ENCODE results near the gene SYT2.
"Not testable (repeated sequence)": the region's sequence is repeated elsewhere in the genome, so short reads cannot be mapped to it uniquely, and the experiment has no call there.

SYT2 gene

GRCh38 chr1:202569393-202570322 lies 140.6 kb downstream of the SYT2 start:
- no peak for DNase-seq (ENCODE audit: low read depth)

- no peak for DNase-seq (ENCODE audit: low read depth)
Measured at GRCh38 chr1:202568826-202569225, 141.4 kb downstream of the SYT2 start.

GRCh38 chr1:202568410-202568809 lies 141.8 kb downstream of the SYT2 start:
- DNase-seq (ENCODE audit: low read depth): no peak

GRCh38 chr1:202567738-202568137 lies 142.5 kb downstream of the SYT2 start:
- no peak for DNase-seq (ENCODE audit: low read depth)

- DNase-seq (ENCODE audit: low read depth): no peak
Measured at GRCh38 chr1:202565890-202566602, 144.2 kb downstream of the SYT2 start.

- no peak for DNase-seq (ENCODE audit: low read depth)
Measured at GRCh38 chr1:202564958-202565495, 145.2 kb downstream of the SYT2 start.

GRCh38 chr1:202563818-202564217 lies 146.4 kb downstream of the SYT2 start:
- DNase-seq (ENCODE audit: low read depth): no peak

GRCh38 chr1:202562444-202563060 lies 147.7 kb downstream of the SYT2 start:
- no peak for DNase-seq (ENCODE audit: low read depth)

- DNase-seq (ENCODE audit: low read depth): no peak
Measured at GRCh38 chr1:202561726-202562443, 148.4 kb downstream of the SYT2 start.

GRCh38 chr1:202561240-202561639 lies 149.0 kb downstream of the SYT2 start:
- DNase-seq (ENCODE audit: low read depth): no peak

GRCh38 chr1:202557662-202558061 lies 152.6 kb downstream of the SYT2 start:
- not testable (repeated sequence) for DNase-seq (ENCODE audit: low read depth)

GRCh38 chr1:202556037-202556436 lies 154.2 kb downstream of the SYT2 start:
- DNase-seq (ENCODE audit: low read depth): not testable (repeated sequence)

GRCh38 chr1:202554619-202555018 lies 155.6 kb downstream of the SYT2 start:
- DNase-seq (ENCODE audit: low read depth): not testable (repeated sequence)

- DNase-seq (ENCODE audit: low read depth): no peak
Measured at GRCh38 chr1:202553560-202554038, 156.7 kb downstream of the SYT2 start.

GRCh38 chr1:202553078-202553477 lies 157.2 kb downstream of the SYT2 start:
- DNase-seq (ENCODE audit: low read depth): not testable (repeated sequence)

GRCh38 chr1:202552615-202553014 lies 157.6 kb downstream of the SYT2 start:
- not testable (repeated sequence) for DNase-seq (ENCODE audit: low read depth)

GRCh38 chr1:202551683-202552082 lies 158.6 kb downstream of the SYT2 start:
- DNase-seq (ENCODE audit: low read depth): no peak

- DNase-seq (ENCODE audit: low read depth): not testable (repeated sequence)
Measured at GRCh38 chr1:202550088-202550487, 160.2 kb downstream of the SYT2 start.

GRCh38 chr1:202547215-202547614 lies 163.0 kb downstream of the SYT2 start:
- no peak for DNase-seq (ENCODE audit: low read depth)

- not testable (repeated sequence) for DNase-seq (ENCODE audit: low read depth)
Measured at GRCh38 chr1:202546796-202547195, 163.5 kb downstream of the SYT2 start.

GRCh38 chr1:202546377-202546776 lies 163.9 kb downstream of the SYT2 start:
- DNase-seq (ENCODE audit: low read depth): not testable (repeated sequence)
